KBM-7 (cell line): ENCODE results near the gene MTM1.

Experiments used
- DNase-seq: peaks from one replicate; pipeline ENCODE4 v3.0.0-alpha.2; 2015
- in situ Hi-C: fragments of 300-500 bp; cut with MboI; formaldehyde crosslinking; loops from 2 replicates; pipeline ENCODE4 v1.14.3; 2020; ENCODE audit warnings: low sequenced_read_pairs, low pct_unique_long_range_greater_than_20kb, mixed read lengths

MTM1 gene

GRCh38 chrX:150694738-150695410, 126.5 kb downstream of the MTM1 start:
- in situ Hi-C loops = loop anchor here (25.0 kb wide), 1 partner anchor 733 kb away; no protein-coding TSS in a partner anchor
- DNase-seq = peak; percentile 52

- peak; percentile 19 for DNase-seq
- in situ Hi-C loops = loop anchor here (25.0 kb wide), 1 partner anchor 734 kb away; no protein-coding TSS in a partner anchor
Measured at GRCh38 chrX:150696331-150696730, 127.9 kb downstream of the MTM1 start.

GRCh38 chrX:150696866-150697265, 128.4 kb downstream of the MTM1 start:
- in situ Hi-C loops = loop anchor here (25.0 kb wide), 1 partner anchor 735 kb away; no protein-coding TSS in a partner anchor
- peak; percentile 56 for DNase-seq

GRCh38 chrX:150697641-150698040, 129.2 kb downstream of the MTM1 start:
- DNase-seq = no peak
- in situ Hi-C loops = loop anchor here (25.0 kb wide), 1 partner anchor 735 kb away; no protein-coding TSS in a partner anchor

- in situ Hi-C loops = loop anchor here (25.0 kb wide), 1 partner anchor 737 kb away; no protein-coding TSS in a partner anchor
- DNase-seq = no peak
Measured at GRCh38 chrX:150698981-150699380, 130.6 kb downstream of the MTM1 start.

- in situ Hi-C loops = no loop called here
- DNase-seq = no peak
Measured at GRCh38 chrX:150700107-150700506, 131.7 kb downstream of the MTM1 start.

- DNase-seq = no peak
- in situ Hi-C loops = no loop called here
Measured at GRCh38 chrX:150701377-150701776, 133.0 kb downstream of the MTM1 start.

- in situ Hi-C loops = no loop called here
- DNase-seq = no peak
Measured at GRCh38 chrX:150702966-150703694, 134.7 kb downstream of the MTM1 start.

GRCh38 chrX:150703695-150703974, 135.2 kb downstream of the MTM1 start:
- in situ Hi-C loops = no loop called here
- no peak for DNase-seq

- DNase-seq = no peak
- in situ Hi-C loops = no loop called here
Measured at GRCh38 chrX:150704030-150704613, 135.7 kb downstream of the MTM1 start.

- DNase-seq = peak; percentile 19
- in situ Hi-C loops = no loop called here
Measured at GRCh38 chrX:150712619-150713018, 144.2 kb downstream of the MTM1 start.

GRCh38 chrX:150715184-150715583, 146.8 kb downstream of the MTM1 start:
- no peak for DNase-seq
- in situ Hi-C loops = no loop called here

- in situ Hi-C loops = no loop called here
- no peak for DNase-seq
Measured at GRCh38 chrX:150719621-150720020, 151.2 kb downstream of the MTM1 start.
